PC-3 (cell line): ENCODE results near the gene TAS1R3. TPM values are rescaled to one million over a fixed set of nuclear protein-coding genes. Genes with fewer than 3 reads are reported as not detected.

Source experiments
- ATAC-seq: fragments of 200-7000 bp; cut with Tn5 transposase; 2 replicates; pipeline ENCODE4 v1.9.1; 2020; ENCODE audit warnings: mild to moderate bottlenecking, moderate library complexity
- BruUV-seq: library from RNA; stranded (reverse); fragments of 400-500 nt; replicated peaks from 2 replicates; lab custom pipeline; 2021; lab: Mats Ljungman, UMichigan
- CTCF ChIA-PET: fragments of 300-600 bp; sonication (Branson Sonifier 250); formaldehyde crosslinking; loops from one replicate; lab custom pipeline; 2022; ENCODE audit warnings: antibody characterized with exemption; lab: Charles Lee
- POLR2A ChIA-PET: fragments of 300-600 bp; sonication (Branson Sonifier 250); formaldehyde crosslinking; loops from one replicate; lab custom pipeline; 2022; ENCODE audit warnings: antibody characterized with exemption; ENCODE audit not compliant: unreplicated experiment; lab: Charles Lee
- DNase-seq: peaks from one replicate; pipeline ENCODE4 v3.0.0-alpha.2; 2015
- H2AFZ ChIP-seq: fragments of 300-600 bp; sonication (generic); 2 replicates; pipeline ENCODE4 v1.6.0; 2016; ENCODE audit warnings: antibody characterized with exemption, low read length
- H3F3A ChIP-seq: fragments of 300-600 bp; sonication (generic); one replicate; pipeline ENCODE4 v1.6.0; 2017; ENCODE audit warnings: antibody characterized with exemption, low read length, control low read depth, mild to moderate bottlenecking; ENCODE audit not compliant: unreplicated experiment
- H3K27ac ChIP-seq: fragments of 300-600 bp; sonication (generic); 2 replicates; pipeline ENCODE4 v1.5.1; 2016; ENCODE audit warnings: mild to moderate bottlenecking, low read length
- H3K27me3 ChIP-seq: fragments of 300-600 bp; sonication (generic); 2 replicates; pipeline ENCODE4 v1.6.1; 2016; ENCODE audit warnings: low read length, mixed read lengths
- H3K36me3 ChIP-seq: fragments of 300-600 bp; sonication (generic); 2 replicates; pipeline ENCODE4 v1.6.1; 2016; ENCODE audit warnings: low read depth, mixed run types, low read length, mixed read lengths
- H3K4me1 ChIP-seq: fragments of 300-600 bp; sonication (generic); 2 replicates; pipeline ENCODE4 v1.5.1; 2016; ENCODE audit warnings: low read length; ENCODE audit not compliant: insufficient read depth
- H3K4me2 ChIP-seq: fragments of 300-600 bp; sonication (generic); 2 replicates; pipeline ENCODE4 v1.6.0; 2016; ENCODE audit warnings: low read length
- H3K4me3 ChIP-seq: fragments of 300-600 bp; sonication (generic); 2 replicates; pipeline ENCODE4 v1.5.1; 2016; ENCODE audit warnings: mild to moderate bottlenecking, low read length, mixed read lengths
- H3K79me2 ChIP-seq: fragments of 300-600 bp; sonication (generic); 2 replicates; pipeline ENCODE4 v1.6.1; 2017; ENCODE audit warnings: low read length, mixed read lengths
- H3K9ac ChIP-seq: fragments of 300-600 bp; sonication (generic); 2 replicates; pipeline ENCODE4 v1.6.0; 2016; ENCODE audit warnings: mild to moderate bottlenecking, low read length
- H3K9me2 ChIP-seq: fragments of 300-600 bp; sonication (generic); replicated peaks from 2 replicates; pipeline ENCODE4 v1.6.1; 2016; ENCODE audit warnings: mixed run types, low read length, mixed read lengths
- H3K9me3 ChIP-seq: fragments of 300-600 bp; sonication (generic); 2 replicates; pipeline ENCODE4 v1.6.1; 2016; ENCODE audit warnings: low read length, mixed read lengths
- H4K20me1 ChIP-seq: fragments of 300-600 bp; sonication (generic); 2 replicates; pipeline ENCODE4 v1.6.1; 2016; ENCODE audit warnings: low read length, mixed read lengths
- EZH2phosphoT487 ChIP-seq: fragments of 300-600 bp; sonication (generic); IDR thresholded peaks from 2 replicates; pipeline ENCODE4 v1.6.1; 2018; ENCODE audit warnings: mild to moderate bottlenecking, antibody characterized with exemption, low read length, borderline replicate concordance
- intact Hi-C: fragments of 100-400 bp; cut with micrococcal nuclease; formaldehyde crosslinking; loops from 2 replicates; pipeline ENCODE4 v1.9.0; 2023
- total RNA-seq: library from RNA; depleted of rRNA; stranded (reverse); fragments of >200 nt; gene quantifications from 2 replicates; pipeline ENCODE4 v1.2.3, GENCODE V29; 2014
- TF ChIP-seq, protein P1 (sequence below): fragments of 300-600 bp; sonication (generic); conservative IDR thresholded peaks from 2 replicates; pipeline ENCODE4 v1.5.1; 2017; ENCODE audit warnings: antibody characterized with exemption, low read depth, mild to moderate bottlenecking, low read length

Gene TAS1R3
- total RNA-seq, 1 experiment from 2014 or later: 1.9 TPM

GRCh38 chr1:1304331-1305299 is 26.5 kb upstream of the TAS1R3 start:
- no peaks in the 10 kb centered on the region for H3F3A ChIP-seq
- peaks cover 5% of the 10 kb centered on the region for H4K20me1 ChIP-seq
- H3K79me2 ChIP-seq: peaks cover 50% of the 10 kb centered on the region
- ChIA-PET CTCF (interaction anchor here (0.6 to 1.1 kb wide), 3 partner anchors 13 to 201 kb away, joined by 3 to 7 read pairs (median 5); no protein-coding TSS in a partner anchor), POLR2A (no interaction called here)
- no peaks in the 10 kb centered on the region for H3K27me3 ChIP-seq
- H3K36me3 ChIP-seq: no peaks in the 10 kb centered on the region
- H3K9me2 ChIP-seq: no peaks in the 10 kb centered on the region
- no peaks in the 10 kb centered on the region for H3K9me3 ChIP-seq
- intact Hi-C loops: no loop called here
- peak overlapping the region; percentile 93 for H3K4me2 ChIP-seq
- H3K27ac ChIP-seq: no peak overlapping the region
- BruUV-seq: no TSS peak
- no peak overlapping the region for H2AFZ ChIP-seq
- H3K9ac ChIP-seq: no peak overlapping the region
- H3K4me1 ChIP-seq: peaks cover 25% of the 10 kb centered on the region
- H3K4me3 ChIP-seq: peak overlapping the region; percentile 97; the same call in 1 of the 2 replicates
- ATAC-seq: no peak
- no peak for DNase-seq
- no peak for TF ChIP-seq EZH2phosphoT487
- TF ChIP-seq, protein P1, sequence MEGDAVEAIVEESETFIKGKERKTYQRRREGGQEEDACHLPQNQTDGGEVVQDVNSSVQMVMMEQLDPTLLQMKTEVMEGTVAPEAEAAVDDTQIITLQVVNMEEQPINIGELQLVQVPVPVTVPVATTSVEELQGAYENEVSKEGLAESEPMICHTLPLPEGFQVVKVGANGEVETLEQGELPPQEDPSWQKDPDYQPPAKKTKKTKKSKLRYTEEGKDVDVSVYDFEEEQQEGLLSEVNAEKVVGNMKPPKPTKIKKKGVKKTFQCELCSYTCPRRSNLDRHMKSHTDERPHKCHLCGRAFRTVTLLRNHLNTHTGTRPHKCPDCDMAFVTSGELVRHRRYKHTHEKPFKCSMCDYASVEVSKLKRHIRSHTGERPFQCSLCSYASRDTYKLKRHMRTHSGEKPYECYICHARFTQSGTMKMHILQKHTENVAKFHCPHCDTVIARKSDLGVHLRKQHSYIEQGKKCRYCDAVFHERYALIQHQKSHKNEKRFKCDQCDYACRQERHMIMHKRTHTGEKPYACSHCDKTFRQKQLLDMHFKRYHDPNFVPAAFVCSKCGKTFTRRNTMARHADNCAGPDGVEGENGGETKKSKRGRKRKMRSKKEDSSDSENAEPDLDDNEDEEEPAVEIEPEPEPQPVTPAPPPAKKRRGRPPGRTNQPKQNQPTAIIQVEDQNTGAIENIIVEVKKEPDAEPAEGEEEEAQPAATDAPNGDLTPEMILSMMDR: no peak

- peak overlapping the region; percentile 97 for H3K4me3 ChIP-seq
- no peaks in the 10 kb centered on the region for H3F3A ChIP-seq
- DNase-seq (peak; percentile 80), ATAC-seq (peak; percentile 17)
- H3K9ac ChIP-seq: no peak overlapping the region
- intact Hi-C loops: no loop called here
- H4K20me1 ChIP-seq: peaks cover 11% of the 10 kb centered on the region
- TF ChIP-seq, protein P1: peak; percentile 37; the same call in 1 of the 2 replicates
- no peak for TF ChIP-seq EZH2phosphoT487
- CTCF ChIA-PET: interaction anchor here (0.6 to 1.1 kb wide), 3 partner anchors 14 to 200 kb away, joined by 3 to 7 read pairs (median 5); no protein-coding TSS in a partner anchor
- H3K4me2 ChIP-seq: peak overlapping the region; percentile 93
- peaks cover 33% of the 10 kb centered on the region for H3K4me1 ChIP-seq
- no peaks in the 10 kb centered on the region for H3K9me2 ChIP-seq
- H3K9me3 ChIP-seq: no peaks in the 10 kb centered on the region
- POLR2A ChIA-PET: no interaction called here
- H3K36me3 ChIP-seq: no peaks in the 10 kb centered on the region; the same call in 1 of the 2 replicates
- H2AFZ ChIP-seq: no peak overlapping the region
- H3K27me3 ChIP-seq: no peaks in the 10 kb centered on the region
- H3K27ac ChIP-seq: no peak overlapping the region
- peaks cover 58% of the 10 kb centered on the region for H3K79me2 ChIP-seq
- BruUV-seq: no TSS peak
These were observed 25.6 kb upstream of the TAS1R3 start for GRCh38 chr1:1305300-1306069.
